Tibial nerve (tissue), 4 donors: Measurements from ENCODE around the gene MEGF6. TPM values are rescaled to one million over a fixed set of nuclear protein-coding genes. Genes with fewer than 3 reads are reported as not detected.

ENCODE experiments used
- DNase-seq, 2 donors: peaks; one replicate each; pipeline ENCODE4 v3.0.0-alpha.2; 2019; ENCODE audit warnings: low spot score in 2 of 2
- H3K27ac ChIP-seq, 4 donors: fragments of 200-600 bp; sonication (generic) in 3 of 4; one replicate each; pipeline ENCODE4 v1.5.1; 2017 to 2019; ENCODE audit warnings: mild to moderate bottlenecking in 1 of 4
- H3K27me3 ChIP-seq, 2 donors: fragments of 200-600 bp; sonication (generic) in 1 of 2; one replicate each; pipeline versions ENCODE4 v1.5.1 to v1.6.0; 2017 to 2019
- H3K36me3 ChIP-seq, 3 donors: fragments of 200-600 bp; sonication (generic); one replicate each; pipeline ENCODE4 v1.5.1; 2018 to 2019
- H3K4me1 ChIP-seq, 4 donors: fragments of 200-600 bp; sonication (generic) in 3 of 4; one replicate each; pipeline ENCODE4 v1.5.1; 2017 to 2019
- H3K4me3 ChIP-seq, 4 donors: fragments of 200-600 bp; sonication (generic) in 3 of 4; one replicate each; pipeline ENCODE4 v1.5.1; 2017 to 2019; ENCODE audit warnings: mild to moderate bottlenecking in 1 of 4, moderate library complexity in 1 of 4
- H3K9me3 ChIP-seq, 4 donors: fragments of 200-600 bp; sonication (generic) in 3 of 4; one replicate each; pipeline ENCODE4 v1.5.1; 2017 to 2019
- EP300 ChIP-seq, 2 donors: sonication (generic); formaldehyde crosslinking; IDR thresholded peaks; one replicate each; pipeline ENCODE4 v1.6.1; 2017; ENCODE audit warnings: antibody characterized with exemption in 2 of 2, mild to moderate bottlenecking in 1 of 2
- POLR2A ChIP-seq, 2 donors: fragments of 450-650 bp; IDR thresholded peaks; one replicate each; pipeline ENCODE4 v1.6.1; 2017; ENCODE audit warnings: antibody characterized with exemption in 2 of 2, mild to moderate bottlenecking in 2 of 2, moderate library complexity in 2 of 2
- WGBS, 2 donors: methylation state at CpG; one replicate each; pipeline ENCODE4 v1.1.5; 2018; 5-methylcytosine and 5-hydroxymethylcytosine counted together
- total RNA-seq, 4 donors: library from RNA; depleted of rRNA; stranded (reverse); fragments of >200 nt; gene quantifications; one replicate each; pipeline ENCODE4 v1.1.0, GENCODE V29; 2016
- TF ChIP-seq, protein P1 (sequence below), 5 experiments: fragments of 200-600 bp in 3 of 5; fragments of 450-650 bp in 2 of 5; sonication (generic) in 3 of 5; IDR thresholded peaks; one replicate each; pipeline ENCODE4 v1.5.1; 2016 to 2019; ENCODE audit warnings: antibody characterized with exemption in 5 of 5, mild to moderate bottlenecking in 3 of 5, moderate library complexity in 2 of 5

Gene MEGF6
- total RNA-seq, 4 donors from 2014 or later = 25.3 to 63.3 (median 42.8) TPM

DNA sequence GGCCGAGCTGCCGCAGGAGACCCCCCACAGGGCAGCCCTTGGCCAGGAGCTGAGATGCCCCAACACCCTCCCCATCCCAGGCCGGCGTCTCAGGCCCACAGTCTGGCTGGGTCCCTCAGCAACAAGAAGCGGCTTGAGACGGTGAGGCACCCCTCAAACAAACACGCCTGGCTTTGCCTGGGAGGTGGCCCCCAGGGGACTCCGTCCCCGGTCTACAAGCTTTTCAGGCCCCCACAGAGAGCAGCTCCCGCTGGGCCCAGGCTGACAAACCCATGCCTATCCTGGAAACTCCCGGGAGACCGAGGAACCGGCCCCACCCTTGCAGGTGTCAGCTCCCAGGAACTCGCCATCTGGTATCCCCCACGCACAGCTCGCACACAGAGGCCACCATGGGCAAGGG is 89.9 kb downstream of the MEGF6 start:
- Histone ChIP-seq H3K27ac (no peak overlapping the region), H3K4me1 (no peaks in the 10 kb centered on the region), H3K4me3 (no peak overlapping the region), H3K9me3 (no peaks in the 10 kb centered on the region), H3K27me3 (no peaks in the 10 kb centered on the region), H3K36me3 (peaks cover 0 to 17% (median 0%) of the 10 kb centered on the region in 3 donors)
- TF ChIP-seq EP300 (IDR thresholded peaks at IDR 0.05) (no peak), POLR2A (IDR thresholded peaks at IDR 0.05) (no peak)
- TF ChIP-seq, protein P1, sequence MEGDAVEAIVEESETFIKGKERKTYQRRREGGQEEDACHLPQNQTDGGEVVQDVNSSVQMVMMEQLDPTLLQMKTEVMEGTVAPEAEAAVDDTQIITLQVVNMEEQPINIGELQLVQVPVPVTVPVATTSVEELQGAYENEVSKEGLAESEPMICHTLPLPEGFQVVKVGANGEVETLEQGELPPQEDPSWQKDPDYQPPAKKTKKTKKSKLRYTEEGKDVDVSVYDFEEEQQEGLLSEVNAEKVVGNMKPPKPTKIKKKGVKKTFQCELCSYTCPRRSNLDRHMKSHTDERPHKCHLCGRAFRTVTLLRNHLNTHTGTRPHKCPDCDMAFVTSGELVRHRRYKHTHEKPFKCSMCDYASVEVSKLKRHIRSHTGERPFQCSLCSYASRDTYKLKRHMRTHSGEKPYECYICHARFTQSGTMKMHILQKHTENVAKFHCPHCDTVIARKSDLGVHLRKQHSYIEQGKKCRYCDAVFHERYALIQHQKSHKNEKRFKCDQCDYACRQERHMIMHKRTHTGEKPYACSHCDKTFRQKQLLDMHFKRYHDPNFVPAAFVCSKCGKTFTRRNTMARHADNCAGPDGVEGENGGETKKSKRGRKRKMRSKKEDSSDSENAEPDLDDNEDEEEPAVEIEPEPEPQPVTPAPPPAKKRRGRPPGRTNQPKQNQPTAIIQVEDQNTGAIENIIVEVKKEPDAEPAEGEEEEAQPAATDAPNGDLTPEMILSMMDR (IDR thresholded peaks at IDR 0.05) = no peak
- no peak for DNase-seq
- 82 to 90% methylated on average over 13 of the region's 16 CpGs for WGBS, 2 donors

DNA sequence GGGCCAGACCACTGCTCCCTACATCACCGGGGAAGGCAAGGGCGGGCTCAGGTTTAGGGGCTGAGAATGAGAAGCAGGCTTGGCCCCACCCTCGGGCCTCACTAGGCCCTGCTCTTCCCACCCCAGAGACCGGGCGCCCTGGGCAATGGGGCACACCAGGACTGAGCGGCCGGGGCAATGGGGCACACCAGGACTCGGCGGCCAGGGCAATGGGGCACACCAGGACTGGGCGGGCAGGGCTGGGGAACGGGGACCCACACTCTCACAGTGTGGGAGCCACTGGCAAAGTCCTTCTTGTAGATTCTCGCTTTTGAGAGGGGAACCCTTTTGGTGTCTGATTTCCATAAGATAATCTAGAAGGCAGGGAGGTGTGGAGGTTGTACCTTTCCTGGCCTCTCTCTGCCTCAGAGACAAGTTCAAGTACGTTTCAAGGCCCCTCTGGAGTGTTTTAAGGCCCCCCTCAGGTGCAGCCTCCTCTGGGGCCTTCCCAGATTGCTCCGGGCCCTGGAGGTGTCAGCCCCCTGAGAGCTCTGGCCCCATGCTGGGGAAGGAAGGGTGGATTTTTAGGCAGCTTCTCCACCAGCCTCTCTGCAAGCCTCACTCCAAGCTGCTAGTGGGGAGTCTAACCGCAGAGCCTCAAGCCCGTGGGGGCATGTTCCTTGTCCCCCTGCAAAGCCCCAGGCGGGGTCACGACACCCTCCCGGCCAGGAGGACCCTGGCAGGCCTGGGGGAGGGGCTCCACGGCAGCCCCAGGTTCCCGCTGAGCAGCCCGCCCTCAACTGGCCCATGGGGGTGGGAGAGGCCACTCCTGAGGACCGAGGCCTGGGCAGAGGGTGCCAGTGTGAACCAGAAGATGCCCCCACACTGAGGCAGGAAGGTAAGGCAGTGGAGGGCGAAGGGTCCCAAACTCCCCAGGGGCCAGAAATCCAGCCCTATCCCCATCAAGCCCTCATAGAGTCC is 90.6 kb downstream of the MEGF6 start:
- no peak for TF ChIP-seq POLR2A (IDR thresholded peaks at IDR 0.05)
- TF ChIP-seq, protein P1 (IDR thresholded peaks at IDR 0.05) = no peak
- no peak for TF ChIP-seq EP300 (IDR thresholded peaks at IDR 0.05)
- Histone ChIP-seq H3K36me3 (peaks cover 0 to 17% (median 0%) of the 10 kb centered on the region in 3 donors), H3K9me3 (no peaks in the 10 kb centered on the region), H3K4me3 (no peak overlapping the region), H3K27me3 (no peaks in the 10 kb centered on the region), H3K4me1 (no peaks in the 10 kb centered on the region), H3K27ac (no peak overlapping the region)
- DNase-seq = no peak
- WGBS, 2 donors = 81 to 95% methylated on average over 10 to 14 of the region's 24 CpGs

DNA sequence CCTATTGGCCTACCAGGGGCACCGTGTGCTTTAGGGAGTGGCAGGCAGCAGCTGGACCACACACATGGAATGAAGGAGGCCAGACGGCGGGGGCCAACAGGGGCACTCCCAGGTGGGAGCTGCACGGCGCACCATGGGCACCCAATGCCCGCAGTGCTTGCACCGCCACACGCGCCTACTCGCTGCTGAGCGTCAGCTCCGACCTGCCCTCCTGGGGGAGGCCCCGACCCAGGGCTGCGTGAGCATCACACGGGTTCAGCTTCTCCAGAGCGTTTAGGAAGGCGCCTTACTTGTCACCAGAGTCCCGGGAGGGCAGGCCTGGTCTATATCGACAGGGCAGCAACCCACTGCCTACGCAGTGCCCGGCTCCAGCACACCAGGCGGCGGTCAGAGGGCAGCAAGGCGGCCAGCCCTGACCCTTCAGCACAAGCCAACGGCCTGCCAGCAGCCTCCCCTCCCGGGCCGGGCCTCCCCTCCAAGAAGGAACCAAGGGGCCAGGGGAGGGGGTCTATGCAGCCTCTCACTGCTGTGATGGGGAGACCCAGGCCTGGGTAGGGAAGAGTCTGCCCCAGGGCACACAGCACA is 91.9 kb downstream of the MEGF6 start:
- 85 to 88% methylated on average over 21 to 27 of the region's 27 CpGs for WGBS, 2 donors
- no peak overlapping the region for H3K27ac ChIP-seq
- TF ChIP-seq, protein P1 (IDR thresholded peaks at IDR 0.05) = no peak
- no peak for TF ChIP-seq POLR2A (IDR thresholded peaks at IDR 0.05)
- no peak for TF ChIP-seq EP300 (IDR thresholded peaks at IDR 0.05)
- peaks cover 0 to 17% (median 0%) of the 10 kb centered on the region in 3 donors for H3K36me3 ChIP-seq
- H3K27me3 ChIP-seq = no peaks in the 10 kb centered on the region
- DNase-seq = no peak
- H3K4me1 ChIP-seq = no peaks in the 10 kb centered on the region
- no peaks in the 10 kb centered on the region for H3K9me3 ChIP-seq
- no peak overlapping the region for H3K4me3 ChIP-seq

DNA sequence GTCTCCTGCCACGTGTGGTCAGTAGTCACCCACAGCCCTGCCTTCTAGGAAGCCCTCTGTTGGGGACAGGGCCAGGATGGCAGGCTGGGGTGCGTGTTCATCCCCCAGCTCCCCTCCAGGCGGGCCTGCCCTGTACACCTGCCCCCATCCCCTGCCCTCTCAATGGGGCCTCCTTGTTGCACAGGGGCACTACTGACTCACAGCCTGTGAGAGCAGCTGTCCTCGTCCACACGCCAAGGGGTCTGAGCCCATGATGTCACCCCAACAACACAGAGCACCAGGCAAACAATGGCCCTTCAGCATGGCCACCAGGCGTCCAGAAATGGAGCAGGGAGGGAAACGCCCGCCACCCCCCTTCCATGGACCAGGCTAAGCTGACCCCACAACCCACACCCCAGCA is 92.6 kb downstream of the MEGF6 start:
- Histone ChIP-seq H3K27me3 (no peaks in the 10 kb centered on the region), H3K27ac (no peak overlapping the region), H3K36me3 (peaks cover 0 to 11% (median 0%) of the 10 kb centered on the region in 3 donors), H3K9me3 (no peaks in the 10 kb centered on the region), H3K4me3 (no peak overlapping the region), H3K4me1 (no peaks in the 10 kb centered on the region)
- TF ChIP-seq POLR2A (IDR thresholded peaks at IDR 0.05) (no peak), EP300 (IDR thresholded peaks at IDR 0.05) (no peak)
- WGBS, 2 donors = 71 to 73% methylated on average over 6 to 8 of the region's 8 CpGs
- no peak for DNase-seq

DNA sequence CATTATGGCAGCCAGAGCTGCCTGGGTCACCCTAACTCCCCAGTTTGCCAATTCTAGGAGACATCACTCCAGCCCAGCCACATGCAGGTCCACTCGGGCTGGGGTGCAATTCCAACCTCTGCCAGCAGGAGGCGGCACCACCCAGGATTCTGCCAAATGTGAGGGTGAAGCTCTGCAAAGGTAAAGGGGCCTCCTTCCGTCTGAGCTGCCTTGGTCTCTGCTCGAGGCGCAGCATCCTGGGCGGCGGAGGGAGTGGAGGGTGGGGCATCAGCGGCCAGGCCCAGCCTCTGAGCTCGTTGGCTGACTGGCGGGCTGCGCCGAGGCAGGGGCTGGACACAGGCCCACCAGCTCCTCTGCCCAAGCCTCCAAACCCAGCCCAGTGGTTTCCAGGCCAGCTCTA is 93.1 kb downstream of the MEGF6 start:
- Histone ChIP-seq H3K27ac (no peak overlapping the region), H3K9me3 (no peaks in the 10 kb centered on the region), H3K36me3 (peaks cover 0 to 10% (median 0%) of the 10 kb centered on the region in 3 donors), H3K4me3 (no peak overlapping the region), H3K27me3 (no peaks in the 10 kb centered on the region), H3K4me1 (no peaks in the 10 kb centered on the region)
- DNase-seq = no peak
- 83 to 89% methylated on average over 7 to 10 of the region's 12 CpGs for WGBS, 2 donors
- no peak for TF ChIP-seq POLR2A (IDR thresholded peaks at IDR 0.05)
- no peak for TF ChIP-seq EP300 (IDR thresholded peaks at IDR 0.05)
- TF ChIP-seq, protein P1 (IDR thresholded peaks at IDR 0.05) = peak; percentile 26 to 50 (median 34)
